Measurements from ENCODE around the gene SPAG5. TPM values are rescaled to one million over a fixed set of nuclear protein-coding genes. Genes with fewer than 3 reads are reported as not detected.
A peak's percentile ranks its signal among the peaks of the same experiment; 100 is the strongest.
"Not testable (repeated sequence)": the region's sequence is repeated elsewhere in the genome, so short reads cannot be mapped to it uniquely, and the experiment has no call there.

Gene SPAG5
- total RNA-seq, 2 donors from 2014 or later: 4.6 to 17.3 TPM

GRCh38 chr17:28612936-28613872 lies 14.4 kb upstream of the SPAG5 start:
- intact Hi-C loops (cut with DNase I): loop anchor here (2.0 to 5.0 kb wide), 2 partner anchors 66 to 118 kb away; no protein-coding TSS in a partner anchor
- H3K9me3 ChIP-seq: no peaks in the 10 kb centered on the region
- no peaks in the 10 kb centered on the region for H3K27me3 ChIP-seq (replicated peaks; ENCODE audit: insufficient read depth)
- no peak overlapping the region for H3K4me3 ChIP-seq
- TF ChIP-seq POLR2AphosphoS5 (IDR thresholded peaks at IDR 0.05) (no peak), POLR2A (IDR thresholded peaks at IDR 0.05) (no peak), CTCF (IDR thresholded peaks at IDR 0.05) (peak; percentile 12 to 58 (median 38))
- no peaks in the 10 kb centered on the region for H3K4me1 ChIP-seq (replicated peaks)
- 84% methylated on average over 6 of the region's 6 CpGs for WGBS
- H3K27ac ChIP-seq: no peak overlapping the region
- no peak for DNase-seq (ENCODE audit: low spot score)
- peaks cover 21 to 25% of the 10 kb centered on the region in 2 donors for H3K36me3 ChIP-seq

GRCh38 chr17:28612531-28612930 lies 13.7 kb upstream of the SPAG5 start:
- no peak for DNase-seq (ENCODE audit: low spot score)
- Histone ChIP-seq H3K9me3 (no peaks in the 10 kb centered on the region), H3K4me3 (no peak overlapping the region), H3K27me3 (replicated peaks; ENCODE audit: insufficient read depth) (no peaks in the 10 kb centered on the region), H3K4me1 (replicated peaks) (no peaks in the 10 kb centered on the region), H3K27ac (no peak overlapping the region), H3K36me3 (peaks cover 20 to 21% of the 10 kb centered on the region in 2 donors)
- intact Hi-C loops (cut with DNase I): loop anchor here (2.0 to 5.0 kb wide), 2 partner anchors 65 to 118 kb away; no protein-coding TSS in a partner anchor
- 53% methylated on average over 2 of the region's 2 CpGs for WGBS
- no peak for TF ChIP-seq POLR2AphosphoS5 (IDR thresholded peaks at IDR 0.05)
- TF ChIP-seq POLR2A (IDR thresholded peaks at IDR 0.05): no peak
- TF ChIP-seq CTCF (IDR thresholded peaks at IDR 0.05): no peak

- Histone ChIP-seq H3K9me3 (no peaks in the 10 kb centered on the region), H3K4me1 (replicated peaks) (no peaks in the 10 kb centered on the region), H3K36me3 (peaks cover 4 to 7% of the 10 kb centered on the region in 2 donors), H3K4me3 (no peak overlapping the region), H3K27me3 (replicated peaks; ENCODE audit: insufficient read depth) (no peaks in the 10 kb centered on the region), H3K27ac (no peak overlapping the region)
- no peak for DNase-seq (ENCODE audit: low spot score)
- intact Hi-C loops (cut with DNase I): loop anchor here (5.0 kb wide), 1 partner anchor 63 kb away; no protein-coding TSS in a partner anchor
- no peak for TF ChIP-seq POLR2AphosphoS5 (IDR thresholded peaks at IDR 0.05)
- TF ChIP-seq POLR2A (IDR thresholded peaks at IDR 0.05): no peak
- TF ChIP-seq CTCF (IDR thresholded peaks at IDR 0.05): no peak
- WGBS: 90% methylated on average over 8 of the region's 8 CpGs
Measured at GRCh38 chr17:28610376-28610775, 11.6 kb upstream of the SPAG5 start.

GRCh38 chr17:28604031-28604430 lies 5.2 kb upstream of the SPAG5 start:
- H3K4me1 ChIP-seq (replicated peaks); H3K9me3 ChIP-seq; H3K27me3 ChIP-seq (replicated peaks; ENCODE audit: insufficient read depth); H3K36me3 ChIP-seq; H3K27ac ChIP-seq; H3K4me3 ChIP-seq; intact Hi-C loops (cut with DNase I); DNase-seq (ENCODE audit: low spot score): not testable (repeated sequence)
- WGBS: 91% methylated on average over 13 of the region's 31 CpGs

- 5% methylated on average over 37 of the region's 40 CpGs for WGBS
- TF ChIP-seq CTCF (IDR thresholded peaks at IDR 0.05) (no peak), POLR2AphosphoS5 (IDR thresholded peaks at IDR 0.05) (peak; percentile 8)
- H3K4me1 ChIP-seq (replicated peaks): no peaks in the 10 kb centered on the region
- H3K4me3 ChIP-seq: peak overlapping the region; percentile 47 to 53
- H3K27ac ChIP-seq: peak overlapping the region; percentile 94 to 96
- intact Hi-C loops (cut with DNase I): no loop called here
- DNase-seq (ENCODE audit: low spot score): peak; percentile 56
- no peaks in the 10 kb centered on the region for H3K27me3 ChIP-seq (replicated peaks; ENCODE audit: insufficient read depth)
- no peaks in the 10 kb centered on the region for H3K9me3 ChIP-seq
- H3K36me3 ChIP-seq: no peaks in the 10 kb centered on the region
Measured at GRCh38 chr17:28599311-28600184, 723 bp upstream of the SPAG5 start.

Data from prostate gland (tissue), 2 donors.